ENCODE results near the gene EPB41L3. TPM values are rescaled to one million over a fixed set of nuclear protein-coding genes. Genes with fewer than 3 reads are reported as not detected.
"Not testable (repeated sequence)": the region's sequence is repeated elsewhere in the genome, so short reads cannot be mapped to it uniquely, and the experiment has no call there.

The EPB41L3 gene
- total RNA-seq, 1 experiment from 2014 or later: 20.6 TPM

- Mint-ChIP-seq H3K36me3 (peaks cover 12% of the 10 kb centered on the region), H3K9me3 (peaks cover 13% of the 10 kb centered on the region), H3K4me1 (no peaks in the 10 kb centered on the region), H3K27ac (no peak overlapping the region), H3K4me3 (no peak overlapping the region), H3K27me3 (ENCODE audit: low read depth) (no peaks in the 10 kb centered on the region)
- POLR2A ChIA-PET: interaction anchor here (0.6 kb wide), 1 partner anchor 76 kb away, joined by 4 read pairs; no protein-coding TSS in a partner anchor
- no peak for TF ChIP-seq JAZF1 (CRISPR knock-in tag; IDR thresholded peaks at IDR 0.05)
- TF ChIP-seq, protein P1, sequence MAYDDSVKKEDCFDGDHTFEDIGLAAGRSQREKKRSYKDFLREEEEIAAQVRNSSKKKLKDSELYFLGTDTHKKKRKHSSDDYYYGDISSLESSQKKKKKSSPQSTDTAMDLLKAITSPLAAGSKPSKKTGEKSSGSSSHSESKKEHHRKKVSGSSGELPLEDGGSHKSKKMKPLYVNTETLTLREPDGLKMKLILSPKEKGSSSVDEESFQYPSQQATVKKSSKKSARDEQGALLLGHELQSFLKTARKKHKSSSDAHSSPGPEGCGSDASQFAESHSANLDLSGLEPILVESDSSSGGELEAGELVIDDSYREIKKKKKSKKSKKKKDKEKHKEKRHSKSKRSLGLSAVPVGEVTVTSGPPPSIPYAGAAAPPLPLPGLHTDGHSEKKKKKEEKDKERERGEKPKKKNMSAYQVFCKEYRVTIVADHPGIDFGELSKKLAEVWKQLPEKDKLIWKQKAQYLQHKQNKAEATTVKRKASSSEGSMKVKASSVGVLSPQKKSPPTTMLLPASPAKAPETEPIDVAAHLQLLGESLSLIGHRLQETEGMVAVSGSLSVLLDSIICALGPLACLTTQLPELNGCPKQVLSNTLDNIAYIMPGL (CRISPR knock-in tag; IDR thresholded peaks at IDR 0.05): no peak
- no peak for TF ChIP-seq ZNF138 (CRISPR knock-in tag; conservative IDR thresholded peaks at IDR 0.05)
- TF ChIP-seq SMAD3 (CRISPR knock-in tag; IDR thresholded peaks at IDR 0.05; ENCODE audit: borderline replicate concordance): no peak
- TF ChIP-seq, protein P2, sequence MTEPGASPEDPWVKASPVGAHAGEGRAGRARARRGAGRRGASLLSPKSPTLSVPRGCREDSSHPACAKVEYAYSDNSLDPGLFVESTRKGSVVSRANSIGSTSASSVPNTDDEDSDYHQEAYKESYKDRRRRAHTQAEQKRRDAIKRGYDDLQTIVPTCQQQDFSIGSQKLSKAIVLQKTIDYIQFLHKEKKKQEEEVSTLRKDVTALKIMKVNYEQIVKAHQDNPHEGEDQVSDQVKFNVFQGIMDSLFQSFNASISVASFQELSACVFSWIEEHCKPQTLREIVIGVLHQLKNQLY (CRISPR knock-in tag; IDR thresholded peaks at IDR 0.05): no peak
- TF ChIP-seq ESRRA (CRISPR knock-in tag; IDR thresholded peaks at IDR 0.05; ENCODE audit: borderline replicate concordance): no peak
- no peak for TF ChIP-seq RORB (CRISPR knock-in tag; IDR thresholded peaks at IDR 0.05)
- TF ChIP-seq, protein P3, sequence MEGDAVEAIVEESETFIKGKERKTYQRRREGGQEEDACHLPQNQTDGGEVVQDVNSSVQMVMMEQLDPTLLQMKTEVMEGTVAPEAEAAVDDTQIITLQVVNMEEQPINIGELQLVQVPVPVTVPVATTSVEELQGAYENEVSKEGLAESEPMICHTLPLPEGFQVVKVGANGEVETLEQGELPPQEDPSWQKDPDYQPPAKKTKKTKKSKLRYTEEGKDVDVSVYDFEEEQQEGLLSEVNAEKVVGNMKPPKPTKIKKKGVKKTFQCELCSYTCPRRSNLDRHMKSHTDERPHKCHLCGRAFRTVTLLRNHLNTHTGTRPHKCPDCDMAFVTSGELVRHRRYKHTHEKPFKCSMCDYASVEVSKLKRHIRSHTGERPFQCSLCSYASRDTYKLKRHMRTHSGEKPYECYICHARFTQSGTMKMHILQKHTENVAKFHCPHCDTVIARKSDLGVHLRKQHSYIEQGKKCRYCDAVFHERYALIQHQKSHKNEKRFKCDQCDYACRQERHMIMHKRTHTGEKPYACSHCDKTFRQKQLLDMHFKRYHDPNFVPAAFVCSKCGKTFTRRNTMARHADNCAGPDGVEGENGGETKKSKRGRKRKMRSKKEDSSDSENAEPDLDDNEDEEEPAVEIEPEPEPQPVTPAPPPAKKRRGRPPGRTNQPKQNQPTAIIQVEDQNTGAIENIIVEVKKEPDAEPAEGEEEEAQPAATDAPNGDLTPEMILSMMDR (IDR thresholded peaks at IDR 0.05): no peak
- TF ChIP-seq RELA (CRISPR knock-in tag; IDR thresholded peaks at IDR 0.05; ENCODE audit: borderline replicate concordance): no peak
- no peak for TF ChIP-seq CBFB (CRISPR knock-in tag; IDR thresholded peaks at IDR 0.05; ENCODE audit: low read depth)
- TF ChIP-seq HMGA2 (CRISPR knock-in tag; IDR thresholded peaks at IDR 0.05): no peak
- TF ChIP-seq, protein P4, sequence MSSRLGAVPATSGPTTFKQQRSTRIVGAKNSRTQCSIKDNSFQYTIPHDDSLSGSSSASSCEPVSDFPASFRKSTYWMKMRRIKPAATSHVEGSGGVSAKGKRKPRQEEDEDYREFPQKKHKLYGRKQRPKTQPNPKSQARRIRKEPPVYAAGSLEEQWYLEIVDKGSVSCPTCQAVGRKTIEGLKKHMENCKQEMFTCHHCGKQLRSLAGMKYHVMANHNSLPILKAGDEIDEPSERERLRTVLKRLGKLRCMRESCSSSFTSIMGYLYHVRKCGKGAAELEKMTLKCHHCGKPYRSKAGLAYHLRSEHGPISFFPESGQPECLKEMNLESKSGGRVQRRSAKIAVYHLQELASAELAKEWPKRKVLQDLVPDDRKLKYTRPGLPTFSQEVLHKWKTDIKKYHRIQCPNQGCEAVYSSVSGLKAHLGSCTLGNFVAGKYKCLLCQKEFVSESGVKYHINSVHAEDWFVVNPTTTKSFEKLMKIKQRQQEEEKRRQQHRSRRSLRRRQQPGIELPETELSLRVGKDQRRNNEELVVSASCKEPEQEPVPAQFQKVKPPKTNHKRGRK (CRISPR knock-in tag; IDR thresholded peaks at IDR 0.05; ENCODE audit: borderline replicate concordance): no peak
- TF ChIP-seq CREM (CRISPR knock-in tag; IDR thresholded peaks at IDR 0.05): no peak
- TF ChIP-seq ELF4 (CRISPR knock-in tag; IDR thresholded peaks at IDR 0.05; ENCODE audit: low read depth): no peak
- no peak for TF ChIP-seq PREB (CRISPR knock-in tag; IDR thresholded peaks at IDR 0.05; ENCODE audit: borderline replicate concordance)
- no peak for TF ChIP-seq ZBTB21 (CRISPR knock-in tag; IDR thresholded peaks at IDR 0.05; ENCODE audit: borderline replicate concordance)
- no peak for TF ChIP-seq E2F5 (CRISPR knock-in tag; IDR thresholded peaks at IDR 0.05)
- ATAC-seq: peak; percentile 61
- CTCF ChIA-PET: no interaction called here
- DNase-seq (ENCODE audit: low spot score): no peak
Observed at GRCh38 chr18:5488844-5489243, 55.0 kb downstream of the EPB41L3 start.

DNA sequence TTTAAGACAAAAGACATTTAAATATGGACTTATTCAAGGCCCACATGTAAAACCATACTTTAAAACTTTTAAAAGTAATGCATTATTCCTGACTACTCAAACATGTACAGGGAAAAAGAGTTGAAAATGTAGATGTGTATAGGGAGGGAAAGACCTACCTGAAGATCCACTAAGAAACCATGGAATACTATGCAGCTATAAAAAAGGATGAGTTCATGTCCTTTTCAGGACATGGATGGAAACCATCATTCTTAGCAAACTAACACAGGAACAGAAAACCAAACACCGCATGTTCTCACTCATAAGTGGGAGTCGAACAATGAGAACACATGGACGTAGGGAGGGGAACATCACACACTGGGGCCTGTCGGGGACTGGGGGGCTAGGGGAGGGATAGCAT is 55.8 kb downstream of the EPB41L3 start:
- H3K27ac Mint-ChIP-seq; DNase-seq (ENCODE audit: low spot score); H3K27me3 Mint-ChIP-seq (ENCODE audit: low read depth); CTCF ChIA-PET; H3K4me1 Mint-ChIP-seq; POLR2A ChIA-PET; ATAC-seq; H3K4me3 Mint-ChIP-seq: not testable (repeated sequence)
- Mint-ChIP-seq H3K36me3 (peaks cover 12% of the 10 kb centered on the region), H3K9me3 (peaks cover 13% of the 10 kb centered on the region)
